H1 (cell line): ENCODE measurements around the gene KRTAP4-7. TPM values are rescaled to one million over a fixed set of nuclear protein-coding genes. Genes with fewer than 3 reads are reported as not detected.
"Not testable (repeated sequence)": the region's sequence is repeated elsewhere in the genome, so short reads cannot be mapped to it uniquely, and the experiment has no call there.

Experiments
- CTCF ChIA-PET: fragments of 300-600 bp; sonication (Branson Sonifier 250); formaldehyde crosslinking; loops from one replicate; lab custom pipeline; 2021; ENCODE audit not compliant: partially characterized antibody; lab: Charles Lee
- POLR2A ChIA-PET: fragments of 300-600 bp; sonication (Branson Sonifier 250); formaldehyde crosslinking; loops from one replicate; lab custom pipeline; 2021; ENCODE audit warnings: inconsistent platforms; ENCODE audit not compliant: partially characterized antibody; lab: Charles Lee
- DNase-seq, 2 experiments: peaks; one replicate each; pipeline versions ENCODE4 v3.0.0 to v3.0.0-alpha.2; 2010 to 2022; ENCODE audit warnings: low spot score in 2 of 2, low read depth in 1 of 2, mixed read lengths in 1 of 2
- FAIRE-seq: peaks from 2 replicates; lab custom pipeline; 2011; peaks lifted over from hg19 to GRCh38; lab: Jason Lieb, UNC
- H2AFZ ChIP-seq: 2 replicates; pipeline ENCODE4 v1.8.1; 2012; ENCODE audit warnings: low read length, inconsistent platforms
- H2AK5ac ChIP-seq: 2 replicates; pipeline ENCODE4 v1.6.1; 2013; ENCODE audit warnings: low read depth, low read length
- H2BK120ac ChIP-seq: replicated peaks from 2 replicates; pipeline ENCODE3; 2013; ENCODE audit warnings: low read depth, low read length, inconsistent platforms
- H2BK12ac ChIP-seq: 2 replicates; pipeline ENCODE4 v1.6.1; 2013; ENCODE audit warnings: low read depth, low read length
- H2BK15ac ChIP-seq: 2 replicates; pipeline ENCODE4 v1.6.1; 2013; ENCODE audit warnings: low read length
- H2BK20ac ChIP-seq: 2 replicates; pipeline ENCODE4 v1.6.1; 2013; ENCODE audit warnings: low read length
- H2BK5ac ChIP-seq: 2 replicates; pipeline ENCODE4 v1.6.1; 2013; ENCODE audit warnings: low read depth, low read length
- H3K14ac ChIP-seq: 2 replicates; pipeline ENCODE4 v1.6.1; 2013; ENCODE audit warnings: inconsistent platforms; ENCODE audit not compliant: insufficient read length
- H3K18ac ChIP-seq: 2 replicates; pipeline ENCODE4 v1.6.1; 2013; ENCODE audit warnings: low read length; ENCODE audit errors: extremely low read depth
- H3K23ac ChIP-seq: 2 replicates; pipeline ENCODE4 v1.6.1; 2013; ENCODE audit warnings: inconsistent platforms; ENCODE audit not compliant: insufficient read length
- H3K23me2 ChIP-seq: 2 replicates; pipeline ENCODE4 v1.6.1; 2013; ENCODE audit warnings: low read depth, low read length
- H3K27ac ChIP-seq: 2 replicates; pipeline ENCODE4 v1.6.1; 2011; ENCODE audit warnings: low read depth, low read length, inconsistent platforms
- H3K27me3 ChIP-seq, 4 experiments: replicated peaks in 1 of 4; 1 replicate in 1 of 4; 2 replicates in 3 of 4; pipeline versions ENCODE4 v1.6.1 to v1.8.1; 2011 to 2013; ENCODE audit warnings: low read length in 3 of 4, mild to moderate bottlenecking in 3 of 4, inconsistent platforms in 2 of 4, mixed read lengths in 2 of 4, moderate library complexity in 1 of 4; ENCODE audit not compliant: control insufficient read depth in 3 of 4, insufficient read depth in 3 of 4; ENCODE audit errors: extremely low read depth in 1 of 4
- H3K36me3 ChIP-seq, 4 experiments: 2 replicates each; pipeline versions ENCODE4 v1.6.1 to v1.8.1; 2011 to 2013; ENCODE audit warnings: mild to moderate bottlenecking in 4 of 4, low read length in 3 of 4, moderate library complexity in 2 of 4, control low read depth in 1 of 4, inconsistent platforms in 1 of 4; ENCODE audit not compliant: insufficient read depth in 4 of 4, control insufficient read depth in 2 of 4
- H3K4ac ChIP-seq: replicated peaks from 2 replicates; pipeline ENCODE3; 2013; ENCODE audit warnings: low read length, low read depth, mixed read lengths, inconsistent platforms; ENCODE audit not compliant: insufficient read length
- H3K4me1 ChIP-seq, 4 experiments: replicated peaks in 1 of 4; 1 replicate in 1 of 4; 2 replicates in 3 of 4; pipeline versions ENCODE4 v1.6.1 to v1.8.1; 2011 to 2013; ENCODE audit warnings: low read length in 3 of 4, inconsistent platforms in 2 of 4, mixed read lengths in 1 of 4; ENCODE audit not compliant: insufficient read depth in 4 of 4, control insufficient read depth in 3 of 4
- H3K4me2 ChIP-seq, 2 experiments: 2 replicates each; pipeline versions ENCODE4 v1.6.1 to v1.8.1; 2011 to 2013; ENCODE audit warnings: low read depth in 2 of 2, low read length in 2 of 2, control low read depth in 1 of 2, inconsistent platforms in 1 of 2, mild to moderate bottlenecking in 1 of 2; ENCODE audit not compliant: insufficient read depth in 1 of 2
- H3K4me3 ChIP-seq, 4 experiments: fragments of 200-600, 300-600 bp in 1 of 4; sonication (generic), shearing (Covaris generic), sonication (Bioruptor Twin) in 1 of 4; 2 replicates each; pipeline versions ENCODE4 v1.5.1 to v1.8.1; 2011 to 2016; ENCODE audit warnings: low read length in 4 of 4, low read depth in 3 of 4, control low read depth in 2 of 4, inconsistent platforms in 2 of 4, mild to moderate bottlenecking in 2 of 4, mixed read lengths in 1 of 4, moderate library complexity in 1 of 4; ENCODE audit not compliant: insufficient read depth in 2 of 4; ENCODE audit errors: extremely low read depth in 1 of 4
- H3K56ac ChIP-seq: replicated peaks from 2 replicates; pipeline ENCODE3; 2013; ENCODE audit warnings: low read depth, mild to moderate bottlenecking, mixed read lengths, low read length, inconsistent platforms; ENCODE audit not compliant: insufficient read length
- H3K79me1 ChIP-seq: 2 replicates; pipeline ENCODE4 v1.6.1; 2013; ENCODE audit warnings: low read depth, low read length, control low read depth
- H3K79me2 ChIP-seq, 2 experiments: 2 replicates each; pipeline versions ENCODE4 v1.6.1 to v1.8.1; 2012 to 2013; ENCODE audit warnings: low read length in 2 of 2, mild to moderate bottlenecking in 2 of 2, inconsistent platforms in 1 of 2; ENCODE audit not compliant: insufficient read depth in 2 of 2, control insufficient read depth in 1 of 2
- H3K9ac ChIP-seq, 4 experiments: replicated peaks in 1 of 4; 1 replicate in 1 of 4; 2 replicates in 3 of 4; pipeline versions ENCODE4 v1.6.1 to v1.8.1; 2011 to 2013; ENCODE audit warnings: low read depth in 3 of 4, low read length in 3 of 4, control low read depth in 2 of 4, mild to moderate bottlenecking in 2 of 4, moderate library complexity in 2 of 4, inconsistent platforms in 1 of 4; ENCODE audit errors: extremely low read depth in 1 of 4
- H3K9me3 ChIP-seq, 2 experiments: 2 replicates each; pipeline versions ENCODE4 v1.6.1 to v1.8.1; 2012 to 2013; ENCODE audit warnings: mild to moderate bottlenecking in 2 of 2, moderate library complexity in 2 of 2, control low read depth in 1 of 2, inconsistent platforms in 1 of 2, low read depth in 1 of 2, low read length in 1 of 2, mixed read lengths in 1 of 2; ENCODE audit not compliant: insufficient read depth in 2 of 2
- H4K20me1 ChIP-seq, 2 experiments: replicated peaks in 1 of 2; 2 replicates each; pipeline versions ENCODE3 to v1.8.1; 2011 to 2013; ENCODE audit warnings: inconsistent platforms in 2 of 2, low read length in 2 of 2, mild to moderate bottlenecking in 1 of 2; ENCODE audit not compliant: insufficient read depth in 2 of 2, control insufficient read depth in 1 of 2
- H4K5ac ChIP-seq: 2 replicates; pipeline ENCODE4 v1.6.1; 2013; ENCODE audit warnings: low read length, low read depth, mixed read lengths, inconsistent platforms; ENCODE audit not compliant: insufficient read length
- H4K8ac ChIP-seq: 2 replicates; pipeline ENCODE4 v1.8.0; 2013; ENCODE audit warnings: mild to moderate bottlenecking, moderate library complexity, low read length, inconsistent platforms; ENCODE audit not compliant: insufficient read depth; ENCODE audit errors: extremely low read depth
- H4K91ac ChIP-seq: replicated peaks from 2 replicates; pipeline ENCODE3; 2013; ENCODE audit warnings: low read length, mixed read lengths, inconsistent platforms; ENCODE audit not compliant: insufficient read length
- WGBS, 2 experiments: shearing (Covaris generic) in 1 of 2; methylation state at CpG; one replicate each; pipeline versions ENCODE4 v1.1.6 to v1.1.7; 2013 to 2015; ENCODE audit warnings: low lambda C conversion rate in 2 of 2, mixed read lengths in 2 of 2, inconsistent platforms in 1 of 2, low coverage in 1 of 2, missing lambda C conversion rate in 1 of 2; ENCODE audit not compliant: insufficient replicate concordance in 2 of 2, insufficient coverage in 1 of 2, insufficient read length in 1 of 2; ENCODE audit errors: extremely low coverage in 1 of 2, missing lambda C conversion rate in 1 of 2; 5-methylcytosine and 5-hydroxymethylcytosine counted together
- polyA plus RNA-seq, 7 experiments: library from polyadenylated mRNA; depleted of rRNA in 3 of 7; stranded (reverse) in 5 of 7; unstranded in 2 of 7; fragments of >200 nt in 5 of 7; fragments of 200-250 nt in 2 of 7; gene quantifications; 1 replicate in 5 of 7; 2 replicates in 1 of 7; 4 replicates in 1 of 7; pipeline versions ENCODE4 v1.2.1 to v1.2.3, GENCODE V29; 2011 to 2013; ENCODE audit warnings: missing spikeins in 2 of 7, mixed read lengths in 2 of 7
- total RNA-seq: library from RNA; stranded (reverse); fragmentation: NEBNext Ultra II Directional; extraction: Animal tissue kit (Norgen Biotek cat#: 25700); gene quantifications from 2 replicates; pipeline ENCODE4 v1.2.1, GENCODE V29; 2021

KRTAP4-7 gene
- total and polyA plus RNA-seq, 2 of the 8 experiments (the other 6 are each of a cell fraction or from before 2014, with no cell fraction given): not detected

GRCh38 chr17:41040783-41041571 lies 43.0 kb upstream of the KRTAP4-7 start, which contains the start of gene KRTAP1-1:
TSS of gene KRTAP1-1 (minus strand) at chr17:41041450. CDS start at chr17:41041397, 53 bp downstream.
- H3K27me3 ChIP-seq, H3K23me2 ChIP-seq, H3K4me1 ChIP-seq, H3K23ac ChIP-seq, H2BK120ac ChIP-seq, H3K79me1 ChIP-seq, H2BK5ac ChIP-seq, H3K9ac ChIP-seq, H3K14ac ChIP-seq, H4K91ac ChIP-seq, H4K20me1 ChIP-seq, H2BK12ac ChIP-seq, H4K8ac ChIP-seq, H2AFZ ChIP-seq, H3K18ac ChIP-seq, H3K9me3 ChIP-seq, H3K4me3 ChIP-seq, H3K79me2 ChIP-seq, POLR2A ChIA-PET, H3K27ac ChIP-seq, H2BK20ac ChIP-seq, H2AK5ac ChIP-seq, H3K36me3 ChIP-seq, H4K5ac ChIP-seq, H3K56ac ChIP-seq, FAIRE-seq, DNase-seq, H3K4ac ChIP-seq, H3K4me2 ChIP-seq, H2BK15ac ChIP-seq: not testable (repeated sequence)
- CTCF ChIA-PET: interaction anchor here (1.0 kb wide), 1 partner anchor 281 kb away, joined by 3 read pairs; no protein-coding TSS in a partner anchor
- WGBS, 2 experiments: 80% methylated on average over 14 of the region's 14 CpGs; no CpG with 5 or more reads in 1 of the 2 experiments
